Activated CD8-positive, alpha-beta memory T cell treated with anti-CD3 and anti-CD28 coated beads for 48 hours (primary cell): Measurements from ENCODE around the gene SAMD4A.

Experiments
- DNase-seq, 3 experiments: peaks; one replicate each; pipeline ENCODE4 v3.0.0-alpha.2; 2020; ENCODE audit warnings: low read depth in 2 of 3, low spot score in 2 of 3

Gene SAMD4A

GRCh38 chr14:54566410-54567223 lies at the start of gene SAMD4A:
TSS of gene SAMD4A (plus strand) at chr14:54567128. CDS start at chr14:54567917, 789 bp downstream.
- peak; percentile 15 to 41 (median 33) for DNase-seq

GRCh38 chr14:54524410-54524809 lies 42.5 kb upstream of the SAMD4A start:
- DNase-seq: no peak

- DNase-seq: no peak
These were observed 38.0 kb upstream of the SAMD4A start for GRCh38 chr14:54528973-54529372.

GRCh38 chr14:54529811-54530210 lies 37.1 kb upstream of the SAMD4A start:
- DNase-seq: no peak

GRCh38 chr14:54532111-54533012 lies 34.6 kb upstream of the SAMD4A start:
- DNase-seq: no peak

- DNase-seq: no peak
These were observed 33.8 kb upstream of the SAMD4A start for GRCh38 chr14:54533100-54533499.

- DNase-seq: no peak
These were observed 31.8 kb upstream of the SAMD4A start for GRCh38 chr14:54535126-54535525.

- DNase-seq: no peak
These were observed 31.3 kb upstream of the SAMD4A start for GRCh38 chr14:54535646-54536045.

- DNase-seq: no peak
These were observed 29.3 kb upstream of the SAMD4A start for GRCh38 chr14:54537651-54538050.

GRCh38 chr14:54538055-54538454 lies 28.9 kb upstream of the SAMD4A start:
- DNase-seq: no peak

- no peak for DNase-seq
These were observed 19.3 kb upstream of the SAMD4A start for GRCh38 chr14:54547583-54547982.

- DNase-seq: no peak
These were observed 18.4 kb upstream of the SAMD4A start for GRCh38 chr14:54548491-54548890.

GRCh38 chr14:54549862-54550261 lies 17.1 kb upstream of the SAMD4A start:
- no peak for DNase-seq

- DNase-seq: no peak
These were observed 16.4 kb upstream of the SAMD4A start for GRCh38 chr14:54550514-54550913.

GRCh38 chr14:54554401-54554800 lies 12.5 kb upstream of the SAMD4A start:
- DNase-seq: no peak

GRCh38 chr14:54555651-54556050 lies 11.3 kb upstream of the SAMD4A start:
- no peak for DNase-seq

GRCh38 chr14:54556535-54556934 lies 10.4 kb upstream of the SAMD4A start:
- no peak for DNase-seq

- DNase-seq: no peak
These were observed 4.6 kb upstream of the SAMD4A start for GRCh38 chr14:54562334-54562733.

- no peak for DNase-seq
These were observed 2.7 kb upstream of the SAMD4A start for GRCh38 chr14:54564071-54564867.

- DNase-seq: peak; percentile 27 to 42 (median 39)
These were observed 1.8 kb upstream of the SAMD4A start for GRCh38 chr14:54564868-54565784.
